LNCAP (cell line): ENCODE measurements around the gene NECTIN1.

Source experiments
- CTCF ChIP-seq: fragments of 450-650 bp; IDR thresholded peaks from 2 replicates; pipeline ENCODE4 v1.5.1; 2017; ENCODE audit warnings: mild to moderate bottlenecking

The NECTIN1 gene

GRCh38 chr11:119684361-119685110 is 44.5 kb downstream of the NECTIN1 start:
- TF ChIP-seq CTCF: no peak

GRCh38 chr11:119683783-119684182 is 45.2 kb downstream of the NECTIN1 start:
- no peak for TF ChIP-seq CTCF

GRCh38 chr11:119681361-119681910 is 47.6 kb downstream of the NECTIN1 start:
- TF ChIP-seq CTCF: no peak

GRCh38 chr11:119680541-119681360 is 48.2 kb downstream of the NECTIN1 start:
- TF ChIP-seq CTCF: no peak

- TF ChIP-seq CTCF: no peak
Observed at GRCh38 chr11:119679346-119679745, 49.7 kb downstream of the NECTIN1 start.

GRCh38 chr11:119678351-119678750 is 50.6 kb downstream of the NECTIN1 start:
- TF ChIP-seq CTCF: no peak

GRCh38 chr11:119677840-119678239 is 51.2 kb downstream of the NECTIN1 start:
- no peak for TF ChIP-seq CTCF
